Activated naive CD8-positive, alpha-beta T cell (primary cell): ENCODE results near the gene N4BP3.
A peak's percentile ranks its signal among the peaks of the same experiment; 100 is the strongest.

ENCODE experiments used
- H3K27ac Mint-ChIP-seq: one replicate; pipeline ENCODE4 v1.8.0; 2021; ENCODE audit warnings: mixed read lengths
- H3K27me3 Mint-ChIP-seq: one replicate; pipeline ENCODE4 v1.8.0; 2021; ENCODE audit warnings: mixed read lengths
- H3K36me3 Mint-ChIP-seq: one replicate; pipeline ENCODE4 v1.8.0; 2021; ENCODE audit warnings: mixed read lengths
- H3K4me1 Mint-ChIP-seq: one replicate; pipeline ENCODE4 v1.8.0; 2021; ENCODE audit warnings: low read depth, mixed read lengths
- H3K4me3 Mint-ChIP-seq: one replicate; pipeline ENCODE4 v1.8.0; 2021; ENCODE audit warnings: mild to moderate bottlenecking, mixed read lengths
- H3K9me3 Mint-ChIP-seq: one replicate; pipeline ENCODE4 v1.8.0; 2021; ENCODE audit warnings: low read depth, mixed read lengths

Gene N4BP3

DNA sequence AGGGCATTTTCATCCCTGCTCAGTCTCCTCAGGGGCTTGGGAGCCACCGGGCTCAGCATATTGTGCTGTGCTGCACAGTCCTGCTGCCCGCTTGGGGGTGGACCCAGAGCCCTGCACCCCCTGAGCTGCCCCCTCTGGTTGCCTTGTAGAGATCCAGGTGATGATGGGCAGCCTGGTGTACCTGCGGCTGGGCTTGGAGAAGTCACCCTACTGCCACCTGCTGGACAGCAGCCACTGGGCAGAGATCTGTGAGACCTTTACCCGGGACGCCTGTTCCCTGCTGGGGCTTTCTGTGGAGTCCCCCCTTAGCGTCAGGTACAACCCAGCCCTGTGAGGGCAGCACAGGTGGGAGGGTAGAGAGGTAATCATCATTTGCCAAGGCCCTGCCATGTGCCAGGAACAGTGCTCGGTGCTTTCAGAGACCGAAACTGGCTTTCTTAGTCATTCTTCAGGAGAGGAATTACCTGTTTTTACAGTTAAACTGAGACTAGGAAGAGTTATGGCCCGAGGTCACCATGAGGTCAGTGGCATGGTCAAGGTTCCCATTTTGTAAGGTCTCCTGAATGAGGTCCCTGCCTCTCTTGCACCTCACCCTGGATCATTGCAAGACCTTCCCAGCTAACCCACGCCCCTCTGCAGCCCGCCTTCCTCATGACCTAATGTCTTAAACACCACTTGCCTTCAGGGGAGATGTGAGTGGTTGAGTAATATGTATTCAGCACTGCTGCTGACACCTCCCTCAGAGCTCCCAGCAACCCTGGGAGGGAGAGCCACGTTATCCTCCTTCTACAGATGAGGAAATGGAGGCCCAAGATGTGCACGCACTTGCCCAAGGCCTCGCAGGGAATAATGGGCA is 32.9 kb downstream of the N4BP3 start:
- no peak overlapping the region for H3K27ac Mint-ChIP-seq
- H3K27me3 Mint-ChIP-seq, result no peaks in the 10 kb centered on the region
- H3K4me1 Mint-ChIP-seq, result peaks cover 30% of the 10 kb centered on the region
- peaks cover 6% of the 10 kb centered on the region for H3K36me3 Mint-ChIP-seq
- H3K4me3 Mint-ChIP-seq, result no peak overlapping the region
- no peaks in the 10 kb centered on the region for H3K9me3 Mint-ChIP-seq

DNA sequence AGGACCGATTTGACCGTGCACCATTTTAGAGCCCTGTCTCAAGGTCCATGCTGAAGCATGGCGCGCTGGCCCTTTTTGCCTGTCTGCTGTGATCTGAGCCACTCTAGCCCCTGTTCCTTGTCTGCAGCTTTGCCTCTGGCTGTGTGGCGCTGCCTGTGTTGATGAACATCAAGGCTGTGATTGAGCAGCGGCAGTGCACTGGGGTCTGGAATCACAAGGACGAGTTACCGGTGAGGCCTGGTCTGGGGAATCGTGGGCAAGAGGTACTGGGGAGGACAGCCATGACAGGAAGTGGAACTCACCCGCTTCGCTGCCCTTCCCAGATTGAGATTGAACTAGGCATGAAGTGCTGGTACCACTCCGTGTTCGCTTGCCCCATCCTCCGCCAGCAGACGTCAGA is 34.1 kb downstream of the N4BP3 start:
- H3K36me3 Mint-ChIP-seq, result peaks cover 4% of the 10 kb centered on the region
- peak overlapping the region; percentile 11 for H3K27ac Mint-ChIP-seq
- peaks cover 40% of the 10 kb centered on the region for H3K4me1 Mint-ChIP-seq
- no peak overlapping the region for H3K4me3 Mint-ChIP-seq
- no peaks in the 10 kb centered on the region for H3K9me3 Mint-ChIP-seq
- H3K27me3 Mint-ChIP-seq, result no peaks in the 10 kb centered on the region

DNA sequence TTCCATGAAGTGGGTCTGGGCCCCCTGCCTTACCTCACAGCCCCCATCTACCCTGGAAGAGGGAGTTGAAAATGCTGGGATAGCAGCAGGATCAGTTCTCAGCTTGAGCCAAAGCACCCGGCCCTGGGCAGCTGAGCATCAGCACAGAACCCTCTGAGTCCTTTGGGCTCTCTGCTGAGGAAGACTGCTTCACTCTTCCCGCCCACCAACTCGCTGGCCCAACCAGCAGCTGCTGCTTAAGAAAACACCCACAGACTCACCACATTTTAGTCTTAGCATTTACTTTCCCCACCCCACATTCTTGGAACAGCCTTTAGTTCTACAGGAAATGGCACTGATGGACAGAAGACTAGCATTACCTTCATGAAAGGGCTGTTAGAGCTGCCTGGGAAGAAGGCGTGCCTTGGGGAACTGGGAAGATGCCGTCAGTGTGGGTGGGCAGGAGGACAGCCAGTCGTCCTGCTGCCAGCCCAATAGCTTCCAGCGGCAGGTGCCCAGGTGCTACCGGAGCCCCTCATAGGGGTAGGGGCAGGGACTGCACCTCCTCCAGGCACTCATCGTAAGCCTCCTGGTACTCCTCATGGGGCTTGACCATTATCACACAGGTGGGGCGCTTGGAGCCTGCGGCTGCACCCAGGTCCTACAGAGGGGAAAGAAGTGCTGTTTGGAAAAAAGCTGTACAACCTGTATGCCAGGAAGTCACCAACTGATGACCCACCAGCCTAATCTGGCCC is 36.0 kb downstream of the N4BP3 start:
- peak overlapping the region; percentile 57 for H3K4me3 Mint-ChIP-seq
- no peaks in the 10 kb centered on the region for H3K9me3 Mint-ChIP-seq
- H3K36me3 Mint-ChIP-seq, result peaks cover 4% of the 10 kb centered on the region
- H3K27ac Mint-ChIP-seq, result peak overlapping the region; percentile 86
- peaks cover 51% of the 10 kb centered on the region for H3K4me1 Mint-ChIP-seq
- no peaks in the 10 kb centered on the region for H3K27me3 Mint-ChIP-seq

DNA sequence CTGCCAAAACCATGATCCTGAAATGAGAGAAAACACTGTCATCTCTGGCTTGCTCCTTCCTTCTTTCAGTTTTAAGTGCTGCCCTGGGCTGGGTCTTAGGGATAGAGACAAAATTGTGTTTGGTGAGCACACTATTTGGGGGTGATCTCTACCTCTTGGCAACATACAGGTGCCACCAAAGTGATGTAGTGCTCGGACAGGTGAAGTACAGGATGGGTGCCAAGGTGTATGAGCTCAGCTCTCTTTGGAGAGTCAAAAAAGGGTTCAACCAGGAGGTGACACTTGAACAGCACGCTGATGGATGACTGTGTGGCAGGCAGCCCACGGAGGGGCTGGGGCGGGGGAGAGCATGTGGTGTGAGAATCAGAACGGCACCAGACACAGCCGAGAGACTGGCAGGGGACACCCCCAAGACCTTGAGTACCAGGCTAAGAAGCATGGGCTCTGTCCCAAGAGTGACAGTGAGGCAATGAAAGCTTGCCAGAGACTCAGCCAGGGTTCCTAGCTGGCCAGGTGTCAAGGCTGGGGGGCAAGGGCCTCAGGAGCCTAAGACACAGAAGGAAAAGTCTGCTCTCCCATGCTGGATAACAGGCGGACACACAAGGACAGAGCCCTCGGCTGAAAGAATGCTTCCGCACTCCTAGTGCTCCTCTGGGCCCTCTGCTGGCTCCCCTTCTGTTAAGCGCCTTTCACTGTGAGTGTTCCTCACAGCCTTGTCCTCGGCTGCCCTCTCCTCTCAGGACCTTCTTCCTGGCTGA is 37.8 kb downstream of the N4BP3 start:
- Mint-ChIP-seq H3K9me3 (no peaks in the 10 kb centered on the region), H3K4me3 (peak overlapping the region; percentile 95), H3K36me3 (peaks cover 4% of the 10 kb centered on the region), H3K4me1 (peaks cover 49% of the 10 kb centered on the region), H3K27ac (peak overlapping the region; percentile 86), H3K27me3 (no peaks in the 10 kb centered on the region)

DNA sequence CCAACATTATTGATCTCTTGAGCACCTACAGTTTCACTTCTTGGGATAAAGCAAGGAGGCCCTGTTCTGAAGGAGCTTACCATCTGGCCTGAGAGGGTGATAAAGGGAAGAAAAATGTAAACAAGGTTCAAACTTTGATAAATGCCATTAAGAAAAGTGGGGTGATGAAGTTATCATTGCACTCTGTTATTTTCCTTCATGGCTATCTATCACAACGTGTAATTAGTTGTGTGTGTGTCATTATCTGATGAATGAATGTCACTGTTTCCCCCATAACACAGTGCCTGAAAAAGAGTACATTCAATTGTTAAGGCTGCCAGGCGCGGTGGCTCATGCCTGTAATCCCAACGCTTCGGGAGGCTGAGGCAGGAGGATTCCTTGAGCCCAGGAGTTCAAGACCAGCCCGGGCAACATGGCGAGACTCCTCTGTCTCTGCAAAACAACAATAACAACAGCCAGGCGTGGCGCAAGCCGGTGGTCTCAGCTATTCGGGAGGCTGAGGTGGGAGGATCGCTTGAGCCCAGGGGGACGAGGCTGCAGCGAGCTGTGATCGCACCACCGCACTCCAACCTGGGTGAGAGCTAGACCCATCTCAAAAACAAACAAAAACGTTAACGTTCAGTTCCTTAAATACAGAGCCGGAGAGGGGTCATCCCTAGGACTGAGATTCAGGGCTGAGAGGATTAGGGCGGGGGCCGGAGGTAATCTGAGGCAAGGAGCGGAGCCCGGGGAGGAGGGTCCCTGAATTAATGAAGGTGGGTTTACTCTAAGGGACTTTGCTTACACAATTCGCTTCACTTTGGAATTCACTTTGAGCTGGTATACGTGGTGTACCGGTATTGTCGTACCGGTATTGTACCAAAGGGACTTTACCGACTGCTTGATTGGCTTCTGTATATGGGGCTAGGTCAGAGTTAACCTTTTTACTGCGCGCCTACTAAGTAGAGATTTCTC is 39.4 kb downstream of the N4BP3 start:
- no peaks in the 10 kb centered on the region for H3K27me3 Mint-ChIP-seq
- no peaks in the 10 kb centered on the region for H3K9me3 Mint-ChIP-seq
- H3K4me1 Mint-ChIP-seq, result peaks cover 45% of the 10 kb centered on the region
- H3K36me3 Mint-ChIP-seq, result peaks cover 4% of the 10 kb centered on the region
- H3K4me3 Mint-ChIP-seq, result peak overlapping the region; percentile 95
- H3K27ac Mint-ChIP-seq, result peak overlapping the region; percentile 93

DNA sequence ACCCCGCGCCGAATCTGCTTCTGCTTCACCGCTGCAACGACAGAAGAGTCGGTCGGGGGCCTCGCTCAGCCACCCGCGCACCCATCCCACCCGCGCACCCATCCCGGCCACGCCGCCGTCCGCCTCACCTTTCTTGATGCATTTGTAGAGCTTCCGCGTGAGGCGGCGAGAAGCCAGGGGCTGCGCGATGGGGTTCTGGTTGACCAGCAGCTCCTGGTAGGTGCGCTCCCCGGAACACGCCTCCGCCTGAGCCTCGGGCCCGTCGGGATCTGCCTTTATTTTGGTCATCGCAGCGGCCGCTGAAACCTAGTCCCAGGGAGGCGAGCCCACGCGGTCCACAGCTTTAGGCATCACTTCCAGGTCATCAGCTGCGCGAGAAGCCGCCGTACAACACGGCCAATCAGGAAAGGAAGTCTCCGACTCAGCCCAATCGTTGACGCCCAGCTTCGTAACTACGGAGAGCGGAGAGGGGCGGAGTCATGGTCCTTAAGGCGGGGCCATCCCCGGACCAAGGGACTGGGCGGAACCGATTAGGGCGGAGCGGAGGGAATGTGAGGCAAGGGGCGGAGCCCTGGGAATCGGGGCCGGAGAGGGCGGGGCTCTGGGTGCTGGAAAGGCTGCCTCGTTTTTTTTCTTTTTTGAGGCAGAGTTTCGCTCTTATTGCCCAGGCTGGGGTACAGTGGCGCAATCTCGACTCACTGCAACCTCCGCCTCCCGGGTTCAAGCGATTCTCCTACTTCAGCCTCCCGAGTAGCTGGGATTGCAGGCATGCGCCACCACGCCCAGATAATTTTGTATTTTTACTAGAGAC is 40.4 kb downstream of the N4BP3 start, which contains the start of gene NHP2:
NHP2 (minus strand) TSS at position 356 of the 811 bp plus-strand sequence; CDS start at position 288, 68 bp downstream.
- Mint-ChIP-seq H3K4me1 (peaks cover 45% of the 10 kb centered on the region), H3K36me3 (peaks cover 4% of the 10 kb centered on the region), H3K27me3 (no peaks in the 10 kb centered on the region), H3K27ac (peak within 1 kb of the TSS; percentile 93), H3K4me3 (peak within 1 kb of the TSS; percentile 95), H3K9me3 (no peaks in the 10 kb centered on the region)

DNA sequence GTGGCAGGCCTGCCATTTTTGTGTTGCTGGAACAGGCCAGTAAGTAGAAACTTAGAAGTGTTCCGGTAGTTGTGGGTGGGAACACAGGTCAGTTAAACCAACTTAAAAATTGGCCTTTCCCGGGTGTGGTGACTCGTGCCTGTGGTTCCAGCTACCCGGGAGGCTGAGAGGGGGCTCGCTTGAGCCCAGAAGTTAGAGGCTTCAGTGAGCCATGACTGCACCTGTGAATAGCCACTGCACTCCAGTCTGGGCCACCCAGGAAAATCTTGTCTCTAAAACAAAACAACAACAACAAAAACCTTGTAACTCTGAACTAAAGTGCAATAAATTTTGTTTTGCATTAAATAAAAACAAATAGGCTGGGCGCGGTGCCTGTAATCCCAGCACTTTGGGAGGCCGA is 41.7 kb downstream of the N4BP3 start:
- Mint-ChIP-seq H3K9me3 (no peaks in the 10 kb centered on the region), H3K4me3 (no peak overlapping the region), H3K27ac (no peak overlapping the region), H3K36me3 (peaks cover 4% of the 10 kb centered on the region), H3K4me1 (peaks cover 34% of the 10 kb centered on the region), H3K27me3 (no peaks in the 10 kb centered on the region)

DNA sequence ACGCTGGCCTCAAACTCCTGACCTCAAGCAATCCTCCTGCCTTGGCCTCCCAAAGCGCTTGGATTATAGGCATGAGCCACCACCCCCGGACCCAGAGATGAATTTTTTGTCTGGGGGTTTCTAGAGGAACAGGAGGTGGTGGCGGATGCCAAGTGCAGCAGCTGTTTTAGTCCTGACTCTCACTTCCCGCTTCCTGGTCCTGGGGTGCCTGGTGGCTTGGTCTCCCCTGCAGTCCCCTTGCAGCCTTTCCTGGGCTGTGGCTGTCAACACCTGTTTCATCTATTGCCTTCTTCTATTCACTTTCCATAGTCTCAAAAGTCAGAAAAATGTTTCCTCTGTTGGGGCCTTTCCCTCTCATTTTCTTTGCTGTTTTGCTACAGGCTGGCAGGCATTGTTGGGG is 46.8 kb downstream of the N4BP3 start:
- Mint-ChIP-seq H3K4me1 (peaks cover 5% of the 10 kb centered on the region), H3K27ac (no peak overlapping the region), H3K27me3 (no peaks in the 10 kb centered on the region), H3K9me3 (no peaks in the 10 kb centered on the region), H3K4me3 (no peak overlapping the region), H3K36me3 (no peaks in the 10 kb centered on the region)

DNA sequence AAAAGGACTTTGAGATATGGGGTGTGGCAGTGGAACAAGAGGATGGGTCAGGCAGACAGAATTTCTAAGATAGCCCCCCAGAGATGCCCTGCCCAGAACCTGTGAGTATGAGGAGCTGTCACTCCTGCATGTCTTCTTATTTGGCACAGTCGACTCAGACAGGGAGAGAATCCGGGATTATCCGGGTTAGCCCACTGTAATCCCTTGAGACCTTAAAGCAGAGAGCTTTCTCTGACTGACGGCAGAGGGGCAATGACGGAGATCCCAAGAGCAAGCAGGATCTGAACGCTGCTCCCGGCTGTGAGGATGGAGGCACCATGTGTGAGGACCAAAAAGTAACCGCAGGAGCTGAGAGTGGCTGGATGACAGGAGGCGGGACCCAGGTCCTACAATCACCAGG is 49.1 kb downstream of the N4BP3 start:
- no peaks in the 10 kb centered on the region for H3K27me3 Mint-ChIP-seq
- peaks cover 5% of the 10 kb centered on the region for H3K4me1 Mint-ChIP-seq
- no peaks in the 10 kb centered on the region for H3K36me3 Mint-ChIP-seq
- no peak overlapping the region for H3K27ac Mint-ChIP-seq
- no peaks in the 10 kb centered on the region for H3K9me3 Mint-ChIP-seq
- H3K4me3 Mint-ChIP-seq, result no peak overlapping the region

DNA sequence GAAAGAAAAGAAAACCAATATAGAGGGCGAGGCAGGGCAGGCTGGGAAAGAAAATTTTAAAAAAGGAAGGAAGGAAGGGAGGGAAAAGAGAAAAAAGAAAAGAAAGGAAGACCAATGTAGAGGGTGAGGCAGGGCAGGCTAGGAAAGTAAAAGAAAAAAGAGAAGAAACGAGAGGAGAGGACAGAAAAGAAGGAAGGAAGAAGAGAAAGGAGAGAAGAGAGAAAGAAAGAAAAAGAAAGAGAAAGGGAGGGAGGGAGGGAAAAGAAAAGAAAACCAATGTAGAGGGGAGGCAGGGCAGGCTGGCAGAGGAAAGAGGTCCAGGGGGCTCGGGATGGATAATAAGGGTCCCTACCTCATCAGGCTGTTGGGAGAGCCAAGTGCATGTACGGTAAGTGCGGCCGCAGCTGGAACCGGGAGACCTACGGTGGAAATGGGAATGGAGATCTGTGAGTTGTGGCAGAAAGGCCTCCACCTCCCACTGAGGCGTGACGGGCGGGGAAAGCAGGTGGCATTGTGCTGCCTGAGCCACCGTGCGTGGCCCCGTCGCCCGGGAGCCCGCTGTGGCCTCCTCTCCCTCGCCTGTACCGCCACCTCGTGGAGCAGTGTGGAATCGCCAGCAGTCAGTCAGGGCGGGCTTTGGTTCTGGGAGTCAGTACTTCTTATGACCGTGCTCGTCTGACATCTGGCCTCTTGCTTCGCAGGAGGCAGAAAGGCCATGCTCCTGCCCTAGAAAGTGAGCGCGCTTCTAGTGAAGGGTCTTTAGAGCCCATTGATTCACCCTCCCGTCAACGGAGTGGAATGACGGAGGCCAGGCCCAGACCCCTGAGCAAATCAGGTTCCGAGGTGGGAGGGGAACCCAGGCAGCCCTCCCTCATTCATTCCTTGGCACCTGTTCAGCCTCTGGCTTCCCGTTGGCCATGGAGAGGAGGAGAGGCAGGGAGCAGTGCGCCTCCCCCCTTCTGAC is 50.7 kb downstream of the N4BP3 start:
- no peaks in the 10 kb centered on the region for H3K27me3 Mint-ChIP-seq
- no peak overlapping the region for H3K4me3 Mint-ChIP-seq
- no peak overlapping the region for H3K27ac Mint-ChIP-seq

DNA sequence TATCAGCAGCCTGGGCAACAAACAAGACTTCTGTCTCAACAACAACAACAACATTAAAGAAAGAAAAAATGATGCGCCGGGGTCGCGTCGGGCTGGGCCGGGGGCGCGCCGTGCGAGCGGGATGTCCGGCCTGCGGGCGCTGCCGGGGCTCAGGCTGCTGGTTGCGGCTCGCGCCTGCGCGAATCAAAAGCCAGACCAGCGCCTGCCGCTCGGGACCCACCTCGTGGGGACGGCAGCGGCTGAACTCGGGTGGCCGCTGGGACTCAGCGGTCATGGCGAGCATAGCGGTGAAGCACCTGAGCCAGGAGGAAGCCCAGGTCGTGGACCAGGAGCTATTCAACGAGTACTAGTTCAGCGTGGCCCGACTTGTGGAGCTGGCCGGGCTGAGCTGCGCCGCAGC is 52.2 kb downstream of the N4BP3 start:
- no peaks in the 10 kb centered on the region for H3K36me3 Mint-ChIP-seq
- no peak overlapping the region for H3K4me3 Mint-ChIP-seq
- no peaks in the 10 kb centered on the region for H3K27me3 Mint-ChIP-seq
- H3K27ac Mint-ChIP-seq, result no peak overlapping the region
- H3K4me1 Mint-ChIP-seq, result peaks cover 5% of the 10 kb centered on the region
- no peaks in the 10 kb centered on the region for H3K9me3 Mint-ChIP-seq

More for the DNA sequence above, 50.7 kb downstream of the N4BP3 start:
- Mint-ChIP-seq H3K4me1 (peaks cover 5% of the 10 kb centered on the region), H3K36me3 (no peaks in the 10 kb centered on the region), H3K9me3 (no peaks in the 10 kb centered on the region)

DNA sequence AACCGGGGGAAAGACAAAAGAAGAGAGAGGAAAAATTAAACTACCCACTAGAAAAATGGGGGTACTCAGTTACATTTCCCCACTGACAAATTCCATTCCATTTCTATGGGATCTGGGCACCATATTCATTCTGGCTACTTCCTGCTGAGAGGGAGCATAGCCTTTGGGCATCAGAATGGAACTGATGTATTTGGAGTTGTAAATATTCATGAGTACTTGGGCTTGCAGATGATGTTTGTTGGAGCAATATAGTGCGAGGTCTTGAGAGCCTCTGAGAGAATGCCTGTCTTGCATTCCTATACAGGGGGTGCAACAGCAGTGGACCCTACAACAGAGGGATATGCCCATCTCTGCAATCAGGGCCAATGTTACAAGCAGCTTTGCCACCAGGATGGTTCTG is 57.1 kb downstream of the N4BP3 start:
- no peaks in the 10 kb centered on the region for H3K9me3 Mint-ChIP-seq
- H3K27ac Mint-ChIP-seq, result no peak overlapping the region
- no peaks in the 10 kb centered on the region for H3K4me1 Mint-ChIP-seq
- no peak overlapping the region for H3K4me3 Mint-ChIP-seq
- no peaks in the 10 kb centered on the region for H3K27me3 Mint-ChIP-seq
- no peaks in the 10 kb centered on the region for H3K36me3 Mint-ChIP-seq
